NAMALWA (cell line): ENCODE results near the gene DIAPH2.
A peak's percentile ranks its signal among the peaks of the same experiment; 100 is the strongest.
"Not testable (repeated sequence)": the region's sequence is repeated elsewhere in the genome, so short reads cannot be mapped to it uniquely, and the experiment has no call there.

ENCODE experiments used
- DNase-seq: peaks from one replicate; pipeline ENCODE4 v3.0.0-alpha.2; 2015; ENCODE audit warnings: low spot score

Gene DIAPH2

GRCh38 chrX:96719161-96719875 lies 34.7 kb downstream of the DIAPH2 start:
- DNase-seq, result no peak

DNA sequence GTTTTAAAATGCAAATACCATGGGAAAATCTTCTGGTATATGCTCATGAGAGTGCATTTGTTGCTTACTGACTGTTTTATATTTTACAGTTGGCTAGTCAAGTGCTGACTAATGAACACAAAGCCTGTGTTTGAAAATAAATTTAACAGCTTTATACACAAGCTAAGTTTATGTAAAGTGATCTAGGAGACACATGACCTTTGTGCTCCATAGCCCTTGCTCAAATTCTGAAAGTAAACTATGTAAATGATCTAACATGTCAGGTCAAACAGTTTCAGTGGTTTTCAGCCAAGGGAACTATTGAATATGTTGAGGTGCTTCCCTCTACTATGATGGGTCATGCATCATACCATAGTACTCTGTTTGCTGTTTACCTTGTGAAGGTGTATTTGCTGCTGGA lies 36.7 kb downstream of the DIAPH2 start:
- DNase-seq, result peak; percentile 1

GRCh38 chrX:96722781-96723180 lies 38.1 kb downstream of the DIAPH2 start:
- no peak for DNase-seq

DNA sequence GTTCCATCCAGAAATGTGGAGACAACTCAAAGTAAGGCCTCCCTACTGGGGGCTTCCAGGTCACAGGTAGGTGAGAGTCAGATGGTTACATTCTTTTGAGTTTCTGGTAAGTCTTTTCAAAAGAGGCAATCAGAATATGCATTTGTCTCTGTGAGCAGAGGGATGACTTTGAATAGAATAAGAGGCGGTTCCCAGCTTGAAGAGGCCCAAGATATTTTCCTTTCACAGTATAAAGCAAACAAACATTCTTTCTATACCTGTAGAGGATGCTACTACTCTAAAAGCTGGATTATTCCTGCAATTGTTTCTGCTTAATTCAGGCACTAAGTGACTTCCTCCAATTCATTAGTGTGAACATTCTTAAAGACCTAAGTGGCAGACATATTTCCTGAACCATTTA lies 44.4 kb downstream of the DIAPH2 start:
- DNase-seq, result no peak

GRCh38 chrX:96729868-96730643 lies 45.4 kb downstream of the DIAPH2 start:
- no peak for DNase-seq

- DNase-seq, result not testable (repeated sequence)
Measured at GRCh38 chrX:96731000-96731399, 46.4 kb downstream of the DIAPH2 start.

GRCh38 chrX:96743367-96744073 lies 58.9 kb downstream of the DIAPH2 start:
- DNase-seq, result no peak

DNA sequence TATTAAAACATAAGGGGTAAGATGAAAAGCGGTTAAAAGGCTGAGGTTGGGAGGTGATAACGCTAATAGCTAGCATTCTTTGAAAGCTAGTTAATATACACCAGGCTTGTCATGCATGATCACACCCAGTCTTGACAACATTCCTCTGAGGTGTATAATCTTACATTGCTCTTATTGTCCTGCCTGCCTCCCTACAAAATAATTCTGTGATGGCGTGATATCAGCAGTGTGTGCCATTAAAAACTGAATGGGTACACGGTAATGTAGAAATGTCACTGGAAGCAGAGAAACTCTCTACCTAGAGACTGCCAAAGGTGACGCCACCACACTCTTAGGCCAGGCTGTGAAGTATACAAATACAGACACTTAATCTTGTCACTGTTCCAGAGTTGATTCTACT lies 68.1 kb downstream of the DIAPH2 start:
- no peak for DNase-seq

GRCh38 chrX:96753230-96753629 lies 68.6 kb downstream of the DIAPH2 start:
- DNase-seq, result no peak

GRCh38 chrX:96756491-96756890 lies 71.8 kb downstream of the DIAPH2 start:
- no peak for DNase-seq

GRCh38 chrX:96761566-96761965 lies 76.9 kb downstream of the DIAPH2 start:
- no peak for DNase-seq

DNA sequence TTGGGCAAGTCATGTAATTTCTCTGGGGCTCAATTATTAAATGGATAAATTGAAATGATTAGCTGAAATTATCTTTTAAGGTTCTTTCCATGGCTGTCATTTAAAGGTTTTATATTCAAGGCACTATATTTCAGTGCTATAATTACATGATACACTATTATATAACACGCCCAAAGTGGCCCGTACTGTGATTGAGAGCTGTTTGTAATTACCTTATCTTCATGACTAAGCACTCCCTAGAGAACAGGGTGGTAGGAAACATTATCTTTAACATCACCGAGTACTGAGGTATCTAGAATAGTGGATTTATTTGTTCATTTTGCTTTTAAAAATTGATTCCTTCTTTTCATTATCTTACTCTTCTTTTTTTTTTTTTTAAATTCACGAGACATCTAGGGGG lies 79.0 kb downstream of the DIAPH2 start:
- no peak for DNase-seq

GRCh38 chrX:96764864-96765263 lies 80.2 kb downstream of the DIAPH2 start:
- no peak for DNase-seq

GRCh38 chrX:96770315-96770714 lies 85.7 kb downstream of the DIAPH2 start:
- peak; percentile 30 for DNase-seq

GRCh38 chrX:96771486-96771885 lies 86.8 kb downstream of the DIAPH2 start:
- no peak for DNase-seq

DNA sequence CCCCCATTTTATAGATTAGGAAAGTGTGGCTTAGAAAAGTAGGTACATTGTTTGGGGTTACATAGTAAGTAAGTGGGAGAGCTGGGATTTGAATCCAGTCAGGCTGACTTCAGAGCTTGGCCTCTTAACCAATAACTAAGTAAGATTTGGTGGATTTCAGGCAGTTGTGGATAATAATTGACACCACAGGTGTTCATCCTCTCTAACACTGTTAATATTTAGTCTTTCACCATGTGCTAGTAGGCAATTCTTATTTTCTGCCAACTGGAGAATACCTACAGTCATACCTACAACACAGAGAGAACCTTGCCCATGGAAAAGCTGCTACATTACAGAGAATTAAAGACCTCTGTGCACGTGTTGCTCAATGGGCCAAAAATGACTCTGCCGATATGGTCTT lies 89.5 kb downstream of the DIAPH2 start:
- no peak for DNase-seq

- no peak for DNase-seq
Measured at GRCh38 chrX:96776966-96777365, 92.3 kb downstream of the DIAPH2 start.

GRCh38 chrX:96791559-96791958 lies 106.9 kb downstream of the DIAPH2 start:
- DNase-seq, result no peak

DNA sequence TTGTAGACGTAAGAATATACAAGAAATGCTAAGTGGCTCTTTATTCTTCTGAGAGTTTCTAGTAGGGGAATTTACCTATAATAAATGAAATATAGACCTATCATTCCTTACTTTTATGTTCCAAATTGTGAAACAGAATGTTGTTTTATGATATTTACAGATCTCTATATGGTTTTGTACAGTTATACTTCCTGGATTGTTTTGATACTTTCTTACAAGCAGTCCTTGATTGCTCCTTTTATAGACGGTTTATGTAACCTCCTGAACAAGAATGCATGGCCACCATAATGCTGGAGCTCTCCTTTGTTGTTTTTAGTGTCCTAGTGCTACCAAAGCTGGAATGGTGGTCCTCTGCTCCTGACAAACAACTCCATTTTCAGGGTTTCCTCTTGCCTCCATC lies 107.4 kb downstream of the DIAPH2 start:
- no peak for DNase-seq

GRCh38 chrX:96798982-96799381 lies 114.3 kb downstream of the DIAPH2 start:
- DNase-seq, result no peak

DNA sequence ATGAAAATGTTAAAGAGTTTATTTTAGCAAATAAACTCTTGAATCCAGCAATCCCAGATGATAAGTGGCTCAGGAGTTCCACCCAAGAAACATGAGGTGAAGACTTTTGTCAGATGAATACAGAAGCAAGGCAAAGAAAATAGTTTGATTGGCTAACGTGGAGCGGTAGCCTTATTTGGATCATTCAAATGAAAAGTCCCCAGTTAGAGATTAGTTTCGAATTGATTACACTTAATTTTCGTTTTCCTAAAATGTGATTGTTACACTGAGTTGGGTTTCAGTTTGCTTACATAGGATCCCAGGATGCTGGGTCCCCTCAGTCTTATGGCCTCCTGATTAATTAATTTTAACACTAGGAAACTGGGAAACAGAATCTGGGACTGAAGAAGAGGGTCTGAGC lies 122.7 kb downstream of the DIAPH2 start:
- no peak for DNase-seq

DNA sequence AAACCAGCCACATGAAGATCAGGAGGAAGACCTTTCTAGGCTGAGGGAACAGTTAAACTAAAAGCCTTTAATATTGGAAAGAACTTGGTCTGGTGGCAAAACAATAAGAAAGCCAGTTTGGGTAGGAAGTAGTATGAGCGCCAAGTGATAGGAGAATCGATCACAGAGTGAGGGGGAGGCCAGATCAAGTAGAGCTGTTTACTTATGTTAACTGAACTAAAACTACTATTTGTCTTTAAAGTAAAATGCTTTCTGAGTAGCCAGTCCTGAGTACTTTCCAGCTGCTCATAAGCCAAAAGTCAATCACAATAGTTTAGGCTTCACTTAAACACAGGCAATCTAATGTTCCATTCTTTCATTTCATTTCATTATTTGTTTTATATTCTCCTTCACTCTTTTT lies 136.3 kb downstream of the DIAPH2 start:
- DNase-seq, result no peak

GRCh38 chrX:96824166-96824565 lies 139.5 kb downstream of the DIAPH2 start:
- no peak for DNase-seq
